GM20431 (cell line): ENCODE measurements around the gene EHD4.

ENCODE experiments used
- in situ Hi-C: fragments of 300-500 bp; cut with MseI, MboI; formaldehyde crosslinking; loops from one replicate; pipeline ENCODE4 v1.15.0; 2020; ENCODE audit warnings: low sequenced_read_pairs; ENCODE audit not compliant: unreplicated experiment

The EHD4 gene

GRCh38 chr15:41927536-41927935 is 44.8 kb downstream of the EHD4 start:
- in situ Hi-C loops = no loop called here

DNA sequence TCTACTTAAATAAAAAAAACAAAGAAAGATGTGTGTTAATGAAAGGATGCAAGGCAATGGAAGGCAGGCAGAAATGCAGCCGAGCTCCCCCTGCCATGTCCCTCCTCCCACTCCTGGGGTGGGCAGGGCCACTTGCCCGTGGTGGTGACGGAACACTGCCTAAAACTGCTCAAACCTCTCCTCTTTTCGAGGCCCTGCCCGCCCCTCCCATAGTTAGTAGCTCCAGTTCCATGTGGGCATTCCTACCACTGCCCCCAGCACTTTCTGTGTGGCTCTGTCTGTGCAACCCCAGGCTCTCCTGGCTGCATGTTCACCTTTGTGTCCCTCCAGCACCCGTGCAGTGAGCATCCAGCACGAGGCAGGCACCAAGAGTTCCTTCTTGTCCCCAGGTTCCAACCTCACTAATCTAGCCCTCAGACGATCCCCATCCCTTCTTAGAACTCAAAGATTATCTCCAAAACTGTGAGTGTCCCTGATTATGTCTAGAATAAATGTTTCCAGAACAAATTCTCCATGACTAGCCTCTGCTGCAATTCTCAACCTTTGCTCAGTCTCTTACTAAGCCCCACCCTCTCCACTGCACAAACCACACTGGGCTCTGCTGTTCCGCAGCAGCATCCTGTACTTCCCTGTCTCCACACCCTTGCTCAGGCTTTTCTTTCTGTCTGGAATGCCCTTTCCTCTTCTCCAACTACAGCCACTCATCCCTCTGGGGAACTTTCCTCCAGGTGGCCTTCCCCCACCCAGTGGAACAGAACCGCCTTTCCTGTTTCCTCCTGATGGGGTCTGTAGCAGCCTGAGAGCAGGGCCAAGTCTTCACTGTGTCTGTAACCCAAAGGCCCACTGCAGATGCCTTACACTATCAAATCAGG is 45.9 kb downstream of the EHD4 start:
- in situ Hi-C loops = no loop called here

DNA sequence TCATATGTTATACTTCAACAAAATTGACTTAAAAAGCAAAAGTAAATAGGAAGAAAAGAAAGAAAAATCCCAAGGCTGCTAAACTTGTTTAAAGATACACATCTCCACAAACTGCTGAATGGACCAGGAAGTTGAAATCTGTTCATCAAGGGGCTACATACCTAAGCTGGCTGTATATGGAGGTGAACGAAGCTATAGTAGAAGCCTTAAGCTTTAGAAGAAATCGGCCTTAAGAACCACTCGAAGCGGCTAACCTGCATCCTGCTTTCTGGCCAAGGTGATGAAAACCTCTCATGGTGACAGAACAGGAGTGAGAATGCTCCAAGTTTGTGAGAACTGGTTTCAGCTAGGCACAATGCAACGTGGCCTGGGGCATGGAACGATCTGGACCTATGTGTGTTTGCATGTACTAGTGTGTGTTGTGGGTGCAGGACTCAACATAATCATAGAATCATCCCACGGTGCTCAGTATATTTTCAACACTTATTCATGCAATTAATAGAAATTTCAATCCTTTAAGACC is 47.2 kb downstream of the EHD4 start:
- in situ Hi-C loops = no loop called here

DNA sequence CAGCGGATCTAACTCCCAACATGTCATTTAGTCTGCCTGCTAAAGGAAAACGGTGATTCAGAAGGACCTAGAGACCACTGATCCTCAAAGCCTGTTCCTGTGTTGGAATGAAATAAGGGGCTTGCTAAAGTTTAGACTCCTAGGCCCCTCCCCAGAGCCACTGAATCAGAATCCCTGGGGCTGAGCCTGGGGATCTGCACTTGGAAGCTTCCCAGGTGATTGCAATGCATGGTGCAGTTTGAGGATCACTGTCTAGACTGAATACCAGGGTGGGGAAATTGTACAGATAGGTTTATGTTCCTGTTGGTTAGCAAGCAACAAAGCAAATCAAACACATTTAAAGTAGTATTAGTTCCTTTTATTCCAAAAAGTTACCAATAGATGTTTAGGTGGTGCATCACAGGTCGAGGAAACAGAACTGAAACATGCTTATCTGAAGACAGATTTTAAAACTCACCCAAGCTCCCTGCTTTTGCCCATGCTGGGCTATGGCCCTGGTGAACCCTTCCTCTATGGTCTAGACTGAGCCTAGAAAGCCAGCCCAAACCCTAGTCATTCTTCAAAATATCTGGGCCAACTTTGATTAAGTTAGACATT is 48.9 kb downstream of the EHD4 start:
- in situ Hi-C loops = no loop called here

DNA sequence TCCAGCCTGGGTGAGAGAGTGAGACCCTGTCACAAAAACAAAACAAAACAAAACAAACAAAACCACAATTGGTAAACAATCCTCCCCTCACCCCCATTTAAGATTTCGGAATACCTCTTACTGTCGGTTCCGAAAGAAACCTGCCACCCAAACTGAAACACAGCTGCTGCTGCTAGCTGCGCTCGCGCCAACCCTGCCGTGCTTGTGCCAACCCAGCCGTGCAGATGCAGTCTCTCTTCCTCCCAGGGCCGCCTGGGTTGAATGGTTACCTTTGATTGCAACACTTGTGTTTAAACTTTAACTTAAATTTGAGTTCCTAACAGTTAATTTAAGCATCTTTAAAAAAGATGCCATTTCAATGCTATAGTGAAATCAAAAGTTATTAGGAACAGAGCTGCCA is 50.0 kb downstream of the EHD4 start:
- in situ Hi-C loops = no loop called here

- in situ Hi-C loops = no loop called here
Observed at GRCh38 chr15:41921639-41922038, 50.7 kb downstream of the EHD4 start.

- in situ Hi-C loops = no loop called here
Observed at GRCh38 chr15:41921167-41921566, 51.2 kb downstream of the EHD4 start.

DNA sequence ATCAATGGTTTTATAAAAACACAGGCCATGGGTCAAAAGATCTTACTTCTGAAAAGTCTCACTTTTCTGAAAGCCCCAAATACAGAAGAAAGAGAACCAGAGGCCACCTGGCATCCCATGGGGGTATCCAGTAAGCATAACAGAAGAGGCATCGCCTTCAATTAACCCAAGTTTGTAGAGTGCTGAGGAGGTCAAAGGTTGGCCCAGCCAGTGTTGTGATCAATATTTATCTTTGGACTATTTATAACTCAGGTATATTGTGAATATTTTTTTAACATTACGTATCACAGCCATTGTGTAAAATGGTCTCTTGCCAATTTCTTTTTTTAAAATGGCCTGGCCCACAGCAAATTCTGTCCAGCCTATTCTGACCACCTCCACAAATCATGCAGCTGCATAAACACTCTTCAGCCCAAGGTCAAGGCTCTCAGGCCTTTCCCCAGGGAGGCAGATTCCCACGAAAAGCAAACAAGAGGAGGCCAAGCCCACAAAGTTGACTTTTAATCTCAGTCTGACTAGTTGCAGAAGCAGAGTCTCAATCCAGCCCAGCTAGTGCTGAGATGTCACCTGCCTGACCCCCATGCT is 52.3 kb downstream of the EHD4 start:
- in situ Hi-C loops = no loop called here

GRCh38 chr15:41919201-41919820 is 53.0 kb downstream of the EHD4 start:
- in situ Hi-C loops = no loop called here

DNA sequence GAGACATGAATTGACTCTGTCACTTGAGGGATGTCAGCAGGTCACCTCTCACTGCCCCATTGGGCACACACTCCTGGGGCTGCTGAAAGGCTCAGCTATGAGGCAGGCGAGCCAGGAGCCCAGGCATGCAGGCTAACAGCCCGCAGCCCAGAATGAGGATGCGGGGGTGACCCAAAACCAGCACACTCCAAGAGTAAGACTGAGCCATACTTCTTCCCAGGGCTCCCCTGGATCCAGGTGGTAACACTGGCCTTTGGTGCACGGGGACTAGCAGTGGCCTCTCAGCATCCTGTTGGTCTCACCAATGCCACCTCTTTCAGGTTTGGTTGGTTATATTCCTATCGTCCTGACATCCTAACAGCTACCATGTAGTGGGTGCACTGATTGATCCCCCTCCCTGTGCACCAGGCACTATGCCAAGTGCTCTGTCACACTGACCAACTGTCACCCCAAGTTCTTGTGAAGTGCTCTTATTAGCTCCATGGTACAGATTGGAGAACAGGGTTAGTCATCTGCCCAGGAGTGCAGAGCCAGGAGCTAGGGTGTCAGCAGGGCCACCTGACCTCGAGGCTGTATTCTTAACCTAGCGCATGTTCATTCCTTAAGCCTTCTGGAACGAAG is 53.7 kb downstream of the EHD4 start:
- in situ Hi-C loops = no loop called here

DNA sequence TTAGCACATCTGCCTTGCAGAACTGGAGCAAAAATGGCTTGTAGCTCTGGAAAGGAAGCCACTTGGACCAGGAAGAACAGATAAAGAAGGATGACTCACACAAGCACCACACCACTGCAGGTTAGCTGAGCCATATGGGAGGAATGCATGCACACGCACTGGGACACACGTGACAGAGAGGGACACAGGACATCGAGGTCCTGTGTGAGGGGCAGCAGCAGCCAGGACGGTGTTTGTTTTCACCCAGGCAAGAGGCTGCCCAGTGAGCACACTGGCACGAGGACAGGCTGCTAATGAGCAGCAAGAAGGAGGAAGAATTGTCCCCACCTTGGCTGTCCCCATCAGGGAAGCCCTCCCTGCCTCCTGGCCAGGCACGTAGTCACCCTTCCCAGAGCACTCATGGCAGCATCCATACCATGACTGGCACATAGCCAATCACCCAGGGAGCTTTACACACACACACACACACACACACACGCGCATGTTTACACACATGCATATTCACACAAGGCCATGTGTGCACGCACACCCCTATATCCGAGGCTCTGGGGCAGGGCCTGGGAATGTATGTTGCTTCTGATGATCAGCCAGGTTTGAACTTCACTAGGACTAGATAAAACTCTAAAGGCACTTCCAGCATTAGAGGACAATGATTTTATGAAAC is 54.5 kb downstream of the EHD4 start:
- in situ Hi-C loops = no loop called here

GRCh38 chr15:41915255-41915994 is 56.9 kb downstream of the EHD4 start:
- in situ Hi-C loops = no loop called here

- in situ Hi-C loops = no loop called here
Observed at GRCh38 chr15:41914411-41914810, 57.9 kb downstream of the EHD4 start.

- in situ Hi-C loops = no loop called here
Observed at GRCh38 chr15:41913256-41913655, 59.1 kb downstream of the EHD4 start.

DNA sequence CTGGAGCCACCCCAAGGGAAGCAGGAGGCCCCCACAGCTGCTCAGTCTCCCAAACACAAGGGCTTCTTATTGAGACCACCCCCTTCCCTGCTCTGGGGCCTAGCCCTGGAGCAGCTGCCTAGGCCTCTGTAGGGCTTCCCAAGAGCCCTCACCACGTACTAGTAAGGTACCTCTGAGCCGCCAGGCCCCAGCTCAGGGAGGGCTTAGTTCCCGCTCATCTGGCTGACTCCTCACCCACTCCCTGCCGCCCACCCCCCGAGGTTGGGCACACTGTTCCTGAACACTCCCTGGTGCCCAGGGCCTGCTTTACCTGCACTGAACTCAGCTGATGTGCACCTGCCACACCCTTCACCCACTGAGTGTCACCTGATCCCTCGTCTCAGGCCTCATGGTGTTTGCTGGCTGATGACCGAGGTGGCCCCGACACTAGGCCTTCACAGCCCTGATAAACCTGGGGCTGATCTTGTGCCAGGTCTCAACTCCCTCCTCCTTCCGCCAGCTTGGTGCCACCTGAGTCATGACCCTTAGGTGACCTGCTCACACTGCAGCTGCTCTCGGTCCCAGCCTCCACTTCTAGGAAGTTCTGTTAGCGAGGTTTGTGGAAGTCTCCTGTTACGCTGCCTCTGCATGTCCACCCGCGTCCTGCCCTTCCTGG is 60.5 kb downstream of the EHD4 start:
- in situ Hi-C loops = no loop called here

- in situ Hi-C loops = no loop called here
Observed at GRCh38 chr15:41908736-41909461, 63.5 kb downstream of the EHD4 start.

- in situ Hi-C loops = no loop called here
Observed at GRCh38 chr15:41907141-41907540, 65.2 kb downstream of the EHD4 start.

DNA sequence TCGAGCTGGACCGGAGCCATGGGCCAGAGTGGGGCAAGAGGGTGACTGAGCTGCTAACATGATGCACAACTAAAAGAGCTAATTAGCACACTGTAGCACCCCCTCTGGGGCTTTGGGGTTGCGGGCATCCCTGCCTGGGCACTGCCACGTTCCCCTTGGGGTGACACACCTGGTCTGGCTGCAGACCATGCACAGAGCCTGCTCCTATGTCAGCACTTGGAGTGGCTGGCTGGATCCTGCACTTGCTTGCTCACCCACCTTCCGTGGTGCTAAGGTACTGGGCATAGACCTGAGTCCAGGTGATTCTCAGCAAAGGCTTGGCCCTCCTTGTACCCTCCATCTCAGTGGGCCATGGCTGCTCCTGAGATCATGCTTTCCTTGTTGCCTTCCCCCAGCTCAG is 65.7 kb downstream of the EHD4 start:
- in situ Hi-C loops = no loop called here
